HepG2 (cell line): ENCODE measurements around the gene CALR. TPM values are rescaled to one million over a fixed set of nuclear protein-coding genes. Genes with fewer than 3 reads are reported as not detected.

Source experiments
- ATAC-seq: fragments of 200-7000 bp; cut with Tn5 transposase; 3 replicates; pipeline ENCODE4 v1.9.1; 2020; ENCODE audit warnings: mild to moderate bottlenecking, moderate library complexity
- Bru-seq: library from RNA; stranded (reverse); fragments of 400-500 nt; gene quantifications from one replicate; lab custom pipeline; 2021; lab: Mats Ljungman, UMichigan
- BruChase-seq, 2 experiments: library from RNA; stranded (reverse); fragments of 400-500 nt; gene quantifications; one replicate each; lab custom pipeline; 2021; lab: Mats Ljungman, UMichigan
- BruUV-seq: library from RNA; stranded (reverse); fragments of 400-500 nt; replicated peaks from 2 replicates; lab custom pipeline; 2021; lab: Mats Ljungman, UMichigan
- CTCF ChIA-PET: fragments of 300-600 bp; formaldehyde crosslinking; extraction: SDS; loops from one replicate; lab custom pipeline; 2021; ENCODE audit warnings: low total read pairs, inconsistent platforms, low intra/inter-chr PET ratio; lab: Yijun Ruan, JAX
- POLR2A ChIA-PET: fragments of 350-600 bp; sonication (Branson Sonifier 250); formaldehyde crosslinking; loops from one replicate; lab custom pipeline; 2020; ENCODE audit warnings: antibody characterized with exemption, inconsistent platforms; lab: Yijun Ruan, JAX
- DNase-seq: peaks from one replicate; pipeline ENCODE4 v3.0.0-alpha.2; 2015; ENCODE audit warnings: low spot score
- FAIRE-seq: peaks from 3 replicates; lab custom pipeline; 2011; peaks lifted over from hg19 to GRCh38; lab: Jason Lieb, UNC
- H2AFZ ChIP-seq: one replicate; pipeline ENCODE4 v1.6.1; 2011; ENCODE audit warnings: low read length, inconsistent platforms
- H3K27ac ChIP-seq: fragments of 300-600 bp; 3 replicates; pipeline ENCODE4 v1.8.0; 2011; ENCODE audit warnings: mixed run types, mild to moderate bottlenecking, mixed read lengths, low read length, inconsistent platforms; ENCODE audit not compliant: insufficient read depth; ENCODE audit errors: extremely low read length
- H3K27me3 ChIP-seq, 2 experiments: fragments of 200-600 bp in 1 of 2; 2 replicates in 1 of 2; 3 replicates in 1 of 2; pipeline versions ENCODE4 v1.6.0 to v1.8.0; 2011; ENCODE audit warnings: low read length in 2 of 2, mild to moderate bottlenecking in 2 of 2, moderate library complexity in 2 of 2, inconsistent platforms in 1 of 2; ENCODE audit not compliant: insufficient read depth in 2 of 2, control insufficient read depth in 1 of 2
- H3K36me3 ChIP-seq, 2 experiments: fragments of 200-600 bp in 1 of 2; replicated peaks in 1 of 2; 2 replicates in 1 of 2; 3 replicates in 1 of 2; pipeline versions ENCODE4 v1.5.1 to v1.8.0; 2011; ENCODE audit warnings: low read length in 2 of 2, inconsistent platforms in 1 of 2; ENCODE audit not compliant: insufficient read depth in 2 of 2, control insufficient read depth in 1 of 2
- H3K4me1 ChIP-seq: 2 replicates; pipeline ENCODE4 v1.5.1; 2012; ENCODE audit warnings: low read length, inconsistent platforms; ENCODE audit not compliant: insufficient read depth
- H3K4me2 ChIP-seq: 2 replicates; pipeline ENCODE4 v1.6.0; 2011; ENCODE audit warnings: low read depth, low read length, inconsistent platforms
- H3K4me3 ChIP-seq, 3 experiments: fragments of 200-600 bp in 1 of 3; sonication (generic), shearing (Covaris generic) in 1 of 3; replicated peaks in 1 of 3; 2 replicates each; pipeline ENCODE4 v1.5.1; 2011 to 2016; ENCODE audit warnings: low read length in 3 of 3, inconsistent platforms in 2 of 3, low read depth in 2 of 3, mild to moderate bottlenecking in 2 of 3, control low read depth in 1 of 3, mixed read lengths in 1 of 3; ENCODE audit not compliant: insufficient read depth in 1 of 3
- H3K79me2 ChIP-seq: one replicate; pipeline ENCODE4 v1.6.1; 2011; ENCODE audit warnings: low read length, inconsistent platforms; ENCODE audit not compliant: insufficient read depth
- H3K9ac ChIP-seq: 2 replicates; pipeline ENCODE4 v1.6.0; 2011; ENCODE audit warnings: mild to moderate bottlenecking, low read depth, low read length, inconsistent platforms; ENCODE audit not compliant: insufficient read depth
- H3K9me3 ChIP-seq: 2 replicates; pipeline ENCODE4 v1.5.1; 2012; ENCODE audit warnings: mild to moderate bottlenecking, low read length
- H4K20me1 ChIP-seq: 2 replicates; pipeline ENCODE4 v1.6.0; 2011; ENCODE audit warnings: inconsistent platforms, mild to moderate bottlenecking, low read length, moderate library complexity; ENCODE audit not compliant: insufficient read depth
- DPF2 ChIP-seq: sonication (generic); formaldehyde crosslinking; IDR thresholded peaks from 2 replicates; pipeline ENCODE4 v1.4.0; 2020; ENCODE audit warnings: mild to moderate bottlenecking, low read depth, missing genetic modification reagents, borderline replicate concordance
- KAT8 ChIP-seq: IDR thresholded peaks from 2 replicates; pipeline ENCODE4 v1.6.1; 2016; ENCODE audit warnings: missing genetic modification reagents, missing compliant biosample characterization
- MAFG ChIP-seq: sonication (generic); formaldehyde crosslinking; IDR thresholded peaks from 2 replicates; pipeline ENCODE4 v1.5.1; 2020; ENCODE audit warnings: mild to moderate bottlenecking, missing genetic modification reagents
- MTERF4 ChIP-seq: sonication (generic); formaldehyde crosslinking; IDR thresholded peaks from 2 replicates; pipeline ENCODE4 v1.8.0; 2023; ENCODE audit warnings: mild to moderate bottlenecking, missing genetic modification reagents
- NAIF1 ChIP-seq: sonication (generic); formaldehyde crosslinking; IDR thresholded peaks from 2 replicates; pipeline ENCODE4 v1.5.0; 2020; ENCODE audit warnings: mild to moderate bottlenecking, missing genetic modification reagents, borderline replicate concordance
- NFE2 ChIP-seq: sonication (generic); formaldehyde crosslinking; IDR thresholded peaks from 2 replicates; pipeline ENCODE4 v1.4.0; 2020; ENCODE audit warnings: missing genetic modification reagents
- TBL1XR1 ChIP-seq: fragments of 150-350 bp; IDR thresholded peaks from 2 replicates; pipeline ENCODE4 v1.6.1; 2014; ENCODE audit warnings: borderline replicate concordance, low read length; ENCODE audit not compliant: partially characterized antibody
- ZFP82 ChIP-seq: sonication (generic); formaldehyde crosslinking; IDR thresholded peaks from 2 replicates; pipeline ENCODE4 v1.5.1; 2020; ENCODE audit warnings: mild to moderate bottlenecking, missing genetic modification reagents, borderline replicate concordance
- ZNF350 ChIP-seq: sonication (generic); formaldehyde crosslinking; IDR thresholded peaks from 2 replicates; pipeline ENCODE4 v1.4.0; 2020; ENCODE audit warnings: mild to moderate bottlenecking, low read depth, missing genetic modification reagents, borderline replicate concordance
- WGBS: methylation state at CpG from one replicate; pipeline ENCODE4 v1.1.6; 2017; ENCODE audit warnings: low lambda C conversion rate; 5-methylcytosine and 5-hydroxymethylcytosine counted together
- in situ Hi-C: cut with HindIII; loops from 2 replicates; pipeline ENCODE4 v1.10.0; 2017; ENCODE audit warnings: low pct_unique_long_range_greater_than_20kb; ENCODE audit not compliant: extremely low pct_ligation_motif_present
- intact Hi-C: fragments of 100-400 bp; cut with micrococcal nuclease; formaldehyde crosslinking; loops from one replicate; pipeline ENCODE4 v1.10.0; 2022; ENCODE audit not compliant: unreplicated experiment
- long read RNA-seq, 2 experiments: library from RNA in 1 of 2; library from polyadenylated mRNA in 1 of 2; stranded (forward) in 1 of 2; unstranded in 1 of 2; transcript quantifications; one replicate each; pipeline ENCODE4 v2.0.0, GENCODE V29; 2019 to 2022
- polyA minus RNA-seq, 3 experiments: library from RNA; depleted of rRNA, polyadenylated mRNA; stranded (reverse); fragments of >200 nt; gene quantifications; 2 replicates each; pipeline ENCODE4 v1.2.3, GENCODE V29; 2011; ENCODE audit warnings: low replicate concordance in 1 of 3
- polyA plus RNA-seq, 8 experiments: library from polyadenylated mRNA; depleted of rRNA in 3 of 8; stranded (reverse) in 7 of 8; unstranded in 1 of 8; fragments of >200 nt; fragmentation: Illumina TruSeq in 4 of 8; extraction: Trizol in 4 of 8; gene quantifications; 2 replicates each; pipeline versions ENCODE4 v1.2.1 to v1.2.3, GENCODE V29; 2011 to 2016; ENCODE audit warnings: low read depth in 4 of 8, missing spikeins in 1 of 8, mixed read lengths in 1 of 8; ENCODE audit not compliant: insufficient read depth in 1 of 8
- total RNA-seq, 5 experiments: library from RNA; depleted of rRNA; stranded (reverse); fragments of >200 nt; fragmentation: Illumina TruSeq; extraction: Trizol; gene quantifications; 2 replicates each; pipeline ENCODE4 v1.2.3, GENCODE V29; 2016; ENCODE audit warnings: low read depth in 1 of 5
- TF ChIP-seq, protein P1 (sequence below): fragments of 450-650 bp; IDR thresholded peaks from 2 replicates; pipeline ENCODE4 v1.6.1; 2017; ENCODE audit warnings: mild to moderate bottlenecking
- TF ChIP-seq, protein P2 (sequence below): sonication (generic); formaldehyde crosslinking; IDR thresholded peaks from 2 replicates; pipeline ENCODE4 v1.5.0; 2020; ENCODE audit warnings: missing genetic modification reagents

CALR gene
- total RNA-seq (2016; rRNA removed; fragmentation: Illumina TruSeq; extraction: Trizol): 420 and 898 TPM in 2 replicates
- 227 and 266 TPM in 2 replicates for total RNA-seq (2016; cell fraction: cytosol; rRNA removed; fragmentation: Illumina TruSeq; extraction: Trizol; ENCODE audit: low read depth)
- 389 and 943 TPM in 2 replicates for total RNA-seq (2016; cell fraction: insoluble cytoplasmic fraction; rRNA removed; fragmentation: Illumina TruSeq; extraction: Trizol)
- total RNA-seq (2016; cell fraction: membrane; rRNA removed; fragmentation: Illumina TruSeq; extraction: Trizol): 340 and 383 TPM in 2 replicates
- total RNA-seq (2016; cell fraction: nucleus; rRNA removed; fragmentation: Illumina TruSeq; extraction: Trizol): 693 and 829 TPM in 2 replicates
- 842 and 934 TPM in 2 replicates for polyA plus RNA-seq (2011; rRNA removed)
- polyA plus RNA-seq (2011; cell fraction: cytosol; rRNA removed): 752 and 842 TPM in 2 replicates
- polyA plus RNA-seq (2011; cell fraction: nucleus; rRNA removed): 381 and 448 TPM in 2 replicates
- 606 and 725 TPM in 2 replicates for polyA plus RNA-seq (2012)
- polyA plus RNA-seq (2016; cell fraction: cytosol; fragmentation: Illumina TruSeq; extraction: Trizol; ENCODE audit: low read depth): 313 and 359 TPM in 2 replicates
- 478 and 547 TPM in 2 replicates for polyA plus RNA-seq (2016; cell fraction: insoluble cytoplasmic fraction; fragmentation: Illumina TruSeq; extraction: Trizol; ENCODE audit: low read depth)
- 345 and 409 TPM in 2 replicates for polyA plus RNA-seq (2016; cell fraction: membrane; fragmentation: Illumina TruSeq; extraction: Trizol; ENCODE audit: low read depth)
- polyA plus RNA-seq (2016; cell fraction: nucleus; fragmentation: Illumina TruSeq; extraction: Trizol; ENCODE audit: insufficient read depth, low read depth): 1,564 and 1,658 TPM in 2 replicates
- 932 and 1,241 TPM in 2 replicates for polyA minus RNA-seq (2011; rRNA and poly(A)+ RNA removed; ENCODE audit: low replicate concordance)
- polyA minus RNA-seq (2011; cell fraction: cytosol; rRNA and poly(A)+ RNA removed): 408 and 482 TPM in 2 replicates
- polyA minus RNA-seq (2011; cell fraction: nucleus; rRNA and poly(A)+ RNA removed): 228 and 256 TPM in 2 replicates
- percentile 98 among the genes with signal in this experiment for Bru-seq, nascent RNA
- percentile 99 among the genes with signal in this experiment for BruChase-seq, experiment 1, labeled RNA remaining after a 6-hour chase
- percentile 99 among the genes with signal in this experiment for BruChase-seq, experiment 2, labeled RNA remaining after a 2-hour chase
- long read RNA-seq, experiment 1, transcript CALR-201 (9 exons, 1,903 nt): major isoform, 608 of 952 reads
- long read RNA-seq, experiment 1, partial matches to known transcripts: 69 of 952 reads
- long read RNA-seq, experiment 1, other reads (novel, unspliced or antisense): 274 of 952 reads
- long read RNA-seq, experiment 2, transcript CALR-201 (9 exons, 1,903 nt): minor isoform, 59 of 1,171 reads
- long read RNA-seq, experiment 2, transcript CALR-203 (2 exons, 667 nt): major isoform, 144 of 1,171 reads
- long read RNA-seq, experiment 2, partial matches to known transcripts: 906 of 1,171 reads
- long read RNA-seq, experiment 2, other reads (novel, unspliced or antisense): 58 of 1,171 reads

DNA sequence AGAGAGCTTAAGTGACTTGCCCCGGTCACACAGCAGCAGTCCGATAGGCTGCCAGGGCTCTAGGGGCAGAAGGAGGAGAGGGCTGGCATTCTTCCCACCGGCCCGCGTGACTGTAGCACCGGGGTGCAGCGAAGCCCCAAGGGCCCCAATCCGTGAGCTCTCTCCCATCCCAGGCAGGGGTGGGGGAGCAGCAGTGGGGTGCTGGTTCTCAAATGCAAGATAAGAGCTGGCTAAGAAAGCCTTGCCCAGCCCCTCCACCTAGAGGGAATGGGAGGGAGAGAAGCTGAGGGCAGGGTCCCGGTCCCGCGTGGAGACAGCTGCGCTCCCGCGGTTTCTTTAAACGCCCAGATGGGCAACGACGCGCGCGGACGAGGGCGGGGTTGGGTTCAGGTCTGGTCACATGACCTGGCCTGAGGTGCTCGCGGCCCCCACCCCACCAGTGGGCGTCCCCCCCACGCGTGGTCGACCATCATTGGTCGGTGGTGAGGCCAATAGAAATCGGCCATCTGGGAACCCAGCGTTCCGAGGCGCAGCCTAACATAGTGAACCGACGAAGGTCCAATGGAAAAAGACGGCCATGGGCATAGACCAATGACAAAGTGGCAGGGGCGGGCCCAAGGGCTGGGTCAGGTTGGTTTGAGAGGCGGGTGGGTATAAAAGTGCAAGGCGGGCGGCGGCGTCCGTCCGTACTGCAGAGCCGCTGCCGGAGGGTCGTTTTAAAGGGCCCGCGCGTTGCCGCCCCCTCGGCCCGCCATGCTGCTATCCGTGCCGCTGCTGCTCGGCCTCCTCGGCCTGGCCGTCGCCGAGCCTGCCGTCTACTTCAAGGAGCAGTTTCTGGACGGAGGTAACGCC lies at the start of gene CALR:
TSS of gene CALR (plus strand) at position 683 of the 852 bp plus-strand sequence. CDS start at position 754, 71 bp downstream.
- H3K27me3 ChIP-seq: peaks cover 0 to 5% of the 10 kb centered on the region in 2 experiments; a peak in 1 of 5 replicates
- WGBS: 0% methylated on average over 32 of the region's 63 CpGs
- POLR2A ChIA-PET: interaction anchor here (0.9 to 1.8 kb wide), 8 partner anchors 8 to 117 kb away, joined by 3 to 16 read pairs (median 5); partner anchors contain the start of gene GCDH
- peak; percentile 98 for DNase-seq
- FAIRE-seq: peak; percentile 86
- peaks cover 51% of the 10 kb centered on the region for H3K4me1 ChIP-seq
- in situ Hi-C loops: no loop called here
- ATAC-seq: peak; percentile 91
- CTCF ChIA-PET: no interaction called here
- peak within 1 kb of the TSS; percentile 96 for H3K4me2 ChIP-seq
- H3K27ac ChIP-seq: peak within 1 kb of the TSS; percentile 79
- peaks cover 8 to 30% of the 10 kb centered on the region in 2 experiments for H3K36me3 ChIP-seq
- peaks cover 13% of the 10 kb centered on the region for H4K20me1 ChIP-seq
- H3K9me3 ChIP-seq: no peaks in the 10 kb centered on the region
- peak within 1 kb of the TSS; percentile 84 to 97 (median 88) for H3K4me3 ChIP-seq
- H2AFZ ChIP-seq: no peak within 1 kb of the TSS
- BruUV-seq: no TSS peak
- peak within 1 kb of the TSS; percentile 99 for H3K9ac ChIP-seq
- peaks cover 32% of the 10 kb centered on the region for H3K79me2 ChIP-seq
- intact Hi-C loops: no loop called here
- TF ChIP-seq MTERF4 (CRISPR knock-in tag) (no peak), TBL1XR1 (no peak), NFE2 (CRISPR knock-in tag) (no peak), DPF2 (no peak), ZNF350 (no peak), ZFP82 (CRISPR knock-in tag) (0 out of 2 replicates have a peak, but pooled peaks have one; percentile 57), KAT8 (CRISPR knock-in tag) (peak; percentile 87), NAIF1 (CRISPR knock-in tag) (no peak), MAFG (CRISPR knock-in tag) (no peak)
- TF ChIP-seq, protein P1, sequence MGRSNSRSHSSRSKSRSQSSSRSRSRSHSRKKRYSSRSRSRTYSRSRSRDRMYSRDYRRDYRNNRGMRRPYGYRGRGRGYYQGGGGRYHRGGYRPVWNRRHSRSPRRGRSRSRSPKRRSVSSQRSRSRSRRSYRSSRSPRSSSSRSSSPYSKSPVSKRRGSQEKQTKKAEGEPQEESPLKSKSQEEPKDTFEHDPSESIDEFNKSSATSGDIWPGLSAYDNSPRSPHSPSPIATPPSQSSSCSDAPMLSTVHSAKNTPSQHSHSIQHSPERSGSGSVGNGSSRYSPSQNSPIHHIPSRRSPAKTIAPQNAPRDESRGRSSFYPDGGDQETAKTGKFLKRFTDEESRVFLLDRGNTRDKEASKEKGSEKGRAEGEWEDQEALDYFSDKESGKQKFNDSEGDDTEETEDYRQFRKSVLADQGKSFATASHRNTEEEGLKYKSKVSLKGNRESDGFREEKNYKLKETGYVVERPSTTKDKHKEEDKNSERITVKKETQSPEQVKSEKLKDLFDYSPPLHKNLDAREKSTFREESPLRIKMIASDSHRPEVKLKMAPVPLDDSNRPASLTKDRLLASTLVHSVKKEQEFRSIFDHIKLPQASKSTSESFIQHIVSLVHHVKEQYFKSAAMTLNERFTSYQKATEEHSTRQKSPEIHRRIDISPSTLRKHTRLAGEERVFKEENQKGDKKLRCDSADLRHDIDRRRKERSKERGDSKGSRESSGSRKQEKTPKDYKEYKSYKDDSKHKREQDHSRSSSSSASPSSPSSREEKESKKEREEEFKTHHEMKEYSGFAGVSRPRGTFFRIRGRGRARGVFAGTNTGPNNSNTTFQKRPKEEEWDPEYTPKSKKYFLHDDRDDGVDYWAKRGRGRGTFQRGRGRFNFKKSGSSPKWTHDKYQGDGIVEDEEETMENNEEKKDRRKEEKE: no peak
- TF ChIP-seq, protein P2, sequence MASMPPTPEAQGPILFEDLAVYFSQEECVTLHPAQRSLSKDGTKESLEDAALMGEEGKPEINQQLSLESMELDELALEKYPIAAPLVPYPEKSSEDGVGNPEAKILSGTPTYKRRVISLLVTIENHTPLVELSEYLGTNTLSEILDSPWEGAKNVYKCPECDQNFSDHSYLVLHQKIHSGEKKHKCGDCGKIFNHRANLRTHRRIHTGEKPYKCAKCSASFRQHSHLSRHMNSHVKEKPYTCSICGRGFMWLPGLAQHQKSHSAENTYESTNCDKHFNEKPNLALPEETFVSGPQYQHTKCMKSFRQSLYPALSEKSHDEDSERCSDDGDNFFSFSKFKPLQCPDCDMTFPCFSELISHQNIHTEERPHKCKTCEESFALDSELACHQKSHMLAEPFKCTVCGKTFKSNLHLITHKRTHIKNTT (CRISPR knock-in tag): no peak
